GM12878 (cell line): ENCODE data around the gene GOLIM4.

ENCODE experiments used
- ASH2L ChIP-seq: fragments of 300-600, 200-600 bp; sonication (generic); IDR thresholded peaks from 2 replicates; pipeline ENCODE4 v1.6.1; 2017; ENCODE audit warnings: low read depth, mild to moderate bottlenecking, borderline replicate concordance
- CREM ChIP-seq: IDR thresholded peaks from 2 replicates; pipeline ENCODE4 v1.6.1; 2014; ENCODE audit warnings: antibody characterized with exemption, low read depth
- CTCF ChIP-seq, 3 experiments: IDR thresholded peaks in 2 of 3; conservative IDR thresholded peaks in 1 of 3; 2 replicates each; pipeline ENCODE4 v1.5.1; 2011; ENCODE audit warnings: low read depth in 3 of 3, low read length in 3 of 3, mild to moderate bottlenecking in 3 of 3, control low read depth in 2 of 3, moderate library complexity in 2 of 3, inconsistent platforms in 1 of 3, mixed read lengths in 1 of 3; ENCODE audit not compliant: control insufficient read depth in 2 of 3, insufficient read depth in 1 of 3; ENCODE audit errors: extremely low read depth in 1 of 3
- FOS ChIP-seq: IDR thresholded peaks from 3 replicates; pipeline ENCODE4 v1.6.1; 2011; ENCODE audit warnings: borderline replicate concordance; ENCODE audit not compliant: insufficient read length; ENCODE audit errors: extremely low read depth
- MAX ChIP-seq: IDR thresholded peaks from 2 replicates; pipeline ENCODE4 v1.6.1; 2012; ENCODE audit warnings: low read depth, low read length, improper control_type of control experiment
- POLR2A ChIP-seq: IDR thresholded peaks from 2 replicates; pipeline ENCODE4 v1.6.1; 2011; ENCODE audit warnings: low read depth, mild to moderate bottlenecking, low read length
- REST ChIP-seq: IDR thresholded peaks from 2 replicates; pipeline ENCODE4 v1.6.1; 2012; ENCODE audit warnings: mild to moderate bottlenecking, low read depth, low read length
- SIN3A ChIP-seq: IDR thresholded peaks from 2 replicates; pipeline ENCODE4 v1.6.1; 2012; ENCODE audit warnings: low read depth, low read length, improper control_type of control experiment
- USF2 ChIP-seq: IDR thresholded peaks from 2 replicates; pipeline ENCODE4 v1.6.1; 2011; ENCODE audit warnings: low read depth, low read length, improper control_type of control experiment, borderline replicate concordance
- YBX1 ChIP-seq: fragments of 450-650 bp; IDR thresholded peaks from 2 replicates; pipeline ENCODE4 v1.6.1; 2016; ENCODE audit warnings: antibody characterized with exemption
- ZNF207 ChIP-seq: fragments of 450-650 bp; IDR thresholded peaks from 2 replicates; pipeline ENCODE4 v1.6.1; 2014; ENCODE audit warnings: antibody characterized with exemption, mild to moderate bottlenecking, borderline replicate concordance
- ZNF24 ChIP-seq: fragments of 450-650 bp; IDR thresholded peaks from 2 replicates; pipeline ENCODE4 v1.6.1; 2017; ENCODE audit warnings: antibody characterized with exemption, mild to moderate bottlenecking
- ZNF274 ChIP-seq: IDR thresholded peaks from one replicate; pipeline ENCODE4 v1.8.0; 2011; ENCODE audit not compliant: insufficient read length, insufficient read depth

GRCh38 chr3:168141405-168141998 is 45.8 kb upstream of the GOLIM4 start:
- TF ChIP-seq CTCF (IDR thresholded peaks at IDR 0.05 in 2 of 3, conservative IDR thresholded peaks at IDR 0.05 in 1 of 3; ENCODE audit: control insufficient read depth in 2 of 3, extremely low read depth in 1 of 3, insufficient read depth in 1 of 3, low read depth in 3 of 3, low read length in 3 of 3) (no peak), SIN3A (no peak), ZNF274 (no peak), CREM (no peak), ZNF24 (no peak), ASH2L (no peak), FOS (no peak), REST (no peak), MAX (no peak), POLR2A (no peak), ZNF207 (no peak), YBX1 (no peak), USF2 (no peak)
